GM18502 (cell line): ENCODE results near the gene PLXNA3.

Experiments
- ATAC-seq: cut with Tn5 transposase; IDR thresholded peaks from one replicate; pipeline ENCODE4 v1.9.1; 2021; ENCODE audit warnings: mild to moderate bottlenecking; ENCODE audit not compliant: unreplicated experiment, poor library complexity

PLXNA3 gene

GRCh38 chrX:154434394-154435168, 23.5 kb upstream of the PLXNA3 start:
- no peak for ATAC-seq

- no peak for ATAC-seq
Measured at GRCh38 chrX:154435171-154435733, 22.8 kb upstream of the PLXNA3 start.

- no peak for ATAC-seq
Measured at GRCh38 chrX:154436374-154436982, 21.6 kb upstream of the PLXNA3 start.

GRCh38 chrX:154436983-154437752, 20.9 kb upstream of the PLXNA3 start, which contains the start of gene GDI1:
TSS of gene GDI1 (plus strand) at chrX:154437154. CDS start at chrX:154437255, 101 bp downstream.
- ATAC-seq: no peak

GRCh38 chrX:154437971-154438893, 19.8 kb upstream of the PLXNA3 start:
- no peak for ATAC-seq

- ATAC-seq: no peak
Measured at GRCh38 chrX:154439841-154440240, 18.2 kb upstream of the PLXNA3 start.

GRCh38 chrX:154440623-154441357, 17.3 kb upstream of the PLXNA3 start:
- ATAC-seq: no peak

DNA sequence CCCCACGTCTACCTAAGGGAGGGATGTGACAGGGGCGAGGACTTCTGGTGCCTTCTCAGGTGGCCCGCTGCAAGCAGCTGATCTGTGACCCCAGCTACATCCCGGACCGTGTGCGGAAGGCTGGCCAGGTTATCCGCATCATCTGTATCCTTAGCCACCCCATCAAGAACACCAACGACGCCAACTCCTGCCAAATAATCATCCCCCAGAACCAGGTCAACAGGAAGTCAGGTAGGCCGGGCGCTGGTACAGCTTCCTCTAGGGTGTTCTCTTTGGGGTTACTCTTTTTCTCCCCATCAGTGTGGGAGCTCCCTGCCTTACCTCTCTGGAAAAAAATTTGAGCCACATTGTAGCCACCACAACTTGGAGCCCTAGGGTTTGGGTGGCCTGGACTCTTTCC, 16.5 kb upstream of the PLXNA3 start:
- no peak for ATAC-seq

GRCh38 chrX:154441984-154442707, 15.9 kb upstream of the PLXNA3 start:
- no peak for ATAC-seq

GRCh38 chrX:154443479-154443910, 14.6 kb upstream of the PLXNA3 start:
- ATAC-seq: no peak

GRCh38 chrX:154443992-154444754, 13.9 kb upstream of the PLXNA3 start, which contains the start of gene FAM50A:
TSS of gene FAM50A (plus strand) at chrX:154444141. CDS start at chrX:154444236, 95 bp downstream.
- peak; percentile 76 for ATAC-seq

- ATAC-seq: no peak
Measured at GRCh38 chrX:154444755-154445246, 13.3 kb upstream of the PLXNA3 start.

- ATAC-seq: no peak
Measured at GRCh38 chrX:154445776-154446175, 12.3 kb upstream of the PLXNA3 start.

DNA sequence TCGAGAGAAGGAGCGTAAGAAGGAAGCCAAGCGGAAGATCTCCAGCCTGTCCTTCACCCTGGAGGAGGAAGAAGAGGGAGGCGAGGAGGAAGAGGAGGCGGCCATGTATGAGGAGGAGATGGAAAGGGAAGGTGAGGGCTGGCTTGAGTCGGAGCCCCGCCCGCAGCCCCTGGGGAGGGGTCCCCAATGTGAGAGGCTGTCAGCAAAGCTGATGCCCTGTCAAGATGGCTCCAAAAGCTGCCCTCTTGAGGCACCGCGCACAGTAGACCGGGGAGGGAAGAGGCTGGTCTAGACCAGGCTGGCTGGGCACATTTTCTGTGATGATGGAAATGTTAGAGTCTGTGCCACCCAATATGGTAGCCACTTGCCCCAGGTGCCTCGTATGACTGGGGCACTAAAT, 11.7 kb upstream of the PLXNA3 start:
- ATAC-seq: no peak

GRCh38 chrX:154448484-154448883, 9.6 kb upstream of the PLXNA3 start:
- no peak for ATAC-seq

DNA sequence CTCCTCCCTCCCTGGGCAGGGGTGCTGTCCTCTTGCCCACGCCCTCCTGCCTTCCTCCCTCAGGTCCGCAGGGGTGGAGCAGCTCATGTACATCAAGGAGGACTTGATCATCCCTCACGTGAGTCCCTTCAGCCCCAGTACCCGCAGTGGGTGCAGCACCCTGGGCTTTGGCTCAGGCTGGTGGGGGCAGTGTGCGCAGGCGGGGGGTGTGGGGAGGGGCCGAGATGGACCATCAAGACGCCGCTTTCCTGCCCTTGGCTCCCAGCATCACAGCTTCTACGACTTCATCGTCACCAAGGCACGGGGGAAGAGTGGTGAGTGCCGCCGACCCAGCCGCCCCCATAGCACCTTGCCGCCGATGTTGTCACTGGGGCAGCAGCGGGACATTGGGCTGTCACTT, 8.5 kb upstream of the PLXNA3 start:
- no peak for ATAC-seq

GRCh38 chrX:154450312-154450711, 7.8 kb upstream of the PLXNA3 start:
- no peak for ATAC-seq
